ENCODE results near the gene AOX1. TPM values are rescaled to one million over a fixed set of nuclear protein-coding genes. Genes with fewer than 3 reads are reported as not detected.
A peak's percentile ranks its signal among the peaks of the same experiment; 100 is the strongest.
"Not testable (repeated sequence)": the region's sequence is repeated elsewhere in the genome, so short reads cannot be mapped to it uniquely, and the experiment has no call there.

AOX1 gene
- total RNA-seq, 1 donor from 2014 or later, result 4.1 TPM

- intact Hi-C loops (cut with DNase I), result no loop called here
- no peak for ATAC-seq (ENCODE audit: poor library complexity)
- DNase-seq, result no peak
These were observed 95.9 kb downstream of the AOX1 start for GRCh38 chr2:200681697-200682096.

GRCh38 chr2:200682407-200682806 lies 96.6 kb downstream of the AOX1 start:
- intact Hi-C loops (cut with DNase I); ATAC-seq (ENCODE audit: poor library complexity); DNase-seq: not testable (repeated sequence)

GRCh38 chr2:200687922-200688920 lies 102.4 kb downstream of the AOX1 start:
- DNase-seq, result no peak
- intact Hi-C loops (cut with DNase I), result no loop called here
- no peak for ATAC-seq (ENCODE audit: poor library complexity)

- ATAC-seq (ENCODE audit: poor library complexity) (no peak), DNase-seq (no peak)
- intact Hi-C loops (cut with DNase I), result no loop called here
These were observed 103.3 kb downstream of the AOX1 start for GRCh38 chr2:200689115-200689514.

- intact Hi-C loops (cut with DNase I), result no loop called here
- no peak for ATAC-seq (ENCODE audit: poor library complexity)
- DNase-seq, result no peak
These were observed 108.1 kb downstream of the AOX1 start for GRCh38 chr2:200693836-200694470.

- intact Hi-C loops (cut with DNase I), result no loop called here
- DNase-seq (peak; percentile 66), ATAC-seq (ENCODE audit: poor library complexity) (peak; percentile 89)
These were observed 109.4 kb downstream of the AOX1 start for GRCh38 chr2:200695191-200695590.

- peak; percentile 38 for ATAC-seq (ENCODE audit: poor library complexity)
These were observed 109.8 kb downstream of the AOX1 start for GRCh38 chr2:200695601-200696000.

GRCh38 chr2:200698217-200698616 lies 112.4 kb downstream of the AOX1 start:
- intact Hi-C loops (cut with DNase I), result no loop called here
- DNase-seq (no peak), ATAC-seq (ENCODE audit: poor library complexity) (no peak)

More at GRCh38 chr2:200695601-200696000, 109.8 kb downstream of the AOX1 start:
- intact Hi-C loops (cut with DNase I), result no loop called here
- no peak for DNase-seq

- DNase-seq, result no peak
- intact Hi-C loops (cut with DNase I), result no loop called here
- ATAC-seq (ENCODE audit: poor library complexity), result no peak
These were observed 113.5 kb downstream of the AOX1 start for GRCh38 chr2:200699310-200699709.

- intact Hi-C loops (cut with DNase I), result loop anchor here (5.0 to 10.0 kb wide), 2 partner anchors 124 to 726 kb away; no protein-coding TSS in a partner anchor
- no peak for DNase-seq
- no peak for ATAC-seq (ENCODE audit: poor library complexity)
These were observed 115.0 kb downstream of the AOX1 start for GRCh38 chr2:200700856-200701255.

GRCh38 chr2:200702044-200702443 lies 116.2 kb downstream of the AOX1 start:
- no peak for DNase-seq
- intact Hi-C loops (cut with DNase I), result loop anchor here (5.0 to 10.0 kb wide), 2 partner anchors 125 to 727 kb away; no protein-coding TSS in a partner anchor

GRCh38 chr2:200702646-200703118 lies 116.9 kb downstream of the AOX1 start:
- no peak for ATAC-seq (ENCODE audit: poor library complexity)
- intact Hi-C loops (cut with DNase I), result loop anchor here (5.0 to 10.0 kb wide), 2 partner anchors 125 to 728 kb away; no protein-coding TSS in a partner anchor
- DNase-seq, result no peak

More at GRCh38 chr2:200702044-200702443, 116.2 kb downstream of the AOX1 start:
- ATAC-seq (ENCODE audit: poor library complexity), result no peak

- DNase-seq (no peak), ATAC-seq (ENCODE audit: poor library complexity) (peak; percentile 66)
- intact Hi-C loops (cut with DNase I), result loop anchor here (5.0 to 10.0 kb wide), 2 partner anchors 126 to 729 kb away; no protein-coding TSS in a partner anchor
These were observed 117.5 kb downstream of the AOX1 start for GRCh38 chr2:200703127-200703925.

GRCh38 chr2:200703926-200704637 lies 118.3 kb downstream of the AOX1 start:
- DNase-seq (no peak), ATAC-seq (ENCODE audit: poor library complexity) (no peak)
- intact Hi-C loops (cut with DNase I), result loop anchor here (5.0 to 10.0 kb wide), 2 partner anchors 127 to 729 kb away; no protein-coding TSS in a partner anchor

GRCh38 chr2:200705305-200706041 lies 119.7 kb downstream of the AOX1 start:
- ATAC-seq (ENCODE audit: poor library complexity) (peak; percentile 49), DNase-seq (no peak)
- intact Hi-C loops (cut with DNase I), result loop anchor here (10.0 kb wide), 1 partner anchor 731 kb away; no protein-coding TSS in a partner anchor

GRCh38 chr2:200708943-200709342 lies 123.1 kb downstream of the AOX1 start:
- ATAC-seq (ENCODE audit: poor library complexity) (no peak), DNase-seq (no peak)
- intact Hi-C loops (cut with DNase I), result loop anchor here (10.0 kb wide), 1 partner anchor 734 kb away; no protein-coding TSS in a partner anchor

Measured in Right ventricle myocardium superior (tissue), 1 donor.